ENCODE measurements around the gene GID8. TPM values are rescaled to one million over a fixed set of nuclear protein-coding genes. Genes with fewer than 3 reads are reported as not detected.

The GID8 gene
- total RNA-seq, 2 experiments from 2014 or later, result 29.8 to 36.8 TPM

- peaks cover 11% of the 10 kb centered on the region for H3K4me1 Mint-ChIP-seq
- H3K27ac Mint-ChIP-seq, result no peak overlapping the region
Observed at GRCh38 chr20:62969179-62969760, 31.3 kb downstream of the GID8 start.

GRCh38 chr20:62969939-62970306, 32.0 kb downstream of the GID8 start:
- CTCF ChIA-PET, result interaction anchor here (1.2 to 2.3 kb wide), 4 partner anchors 10 to 69 kb away, joined by 4 to 27 read pairs (median 9); partner anchors contain the start of gene BHLHE23
- H3K27me3 Mint-ChIP-seq, result peaks cover 31% of the 10 kb centered on the region
- DNase-seq (no peak), ATAC-seq (no peak)
- no peak overlapping the region for H3K4me3 Mint-ChIP-seq
- no peaks in the 10 kb centered on the region for H3K36me3 Mint-ChIP-seq
- H3K27ac Mint-ChIP-seq, result no peak overlapping the region
- H3K9me3 Mint-ChIP-seq (ENCODE audit: low read depth), result no peaks in the 10 kb centered on the region
- peaks cover 11% of the 10 kb centered on the region for H3K4me1 Mint-ChIP-seq

More at GRCh38 chr20:62969179-62969760, 31.3 kb downstream of the GID8 start:
- Mint-ChIP-seq H3K36me3 (no peaks in the 10 kb centered on the region), H3K27me3 (peaks cover 25% of the 10 kb centered on the region), H3K9me3 (ENCODE audit: low read depth) (no peaks in the 10 kb centered on the region), H3K4me3 (no peak overlapping the region)
- DNase-seq (no peak), ATAC-seq (no peak)
- CTCF ChIA-PET, result interaction anchor here (1.7 to 2.3 kb wide), 2 partner anchors 39 to 68 kb away, joined by 4 to 10 read pairs; no protein-coding TSS in a partner anchor

- H3K27ac Mint-ChIP-seq, result no peak overlapping the region
- no peaks in the 10 kb centered on the region for H3K9me3 Mint-ChIP-seq (ENCODE audit: low read depth)
- peaks cover 11% of the 10 kb centered on the region for H3K4me1 Mint-ChIP-seq
- H3K27me3 Mint-ChIP-seq, result peaks cover 35% of the 10 kb centered on the region
- ATAC-seq (no peak), DNase-seq (no peak)
- no peak overlapping the region for H3K4me3 Mint-ChIP-seq
- CTCF ChIA-PET, result interaction anchor here (1.2 to 2.3 kb wide), 5 partner anchors 9 to 83 kb away, joined by 3 to 27 read pairs (median 8); partner anchors contain the start of gene BHLHE23
- H3K36me3 Mint-ChIP-seq, result no peaks in the 10 kb centered on the region
Observed at GRCh38 chr20:62970307-62971210, 32.6 kb downstream of the GID8 start.

GRCh38 chr20:62971211-62971949, 33.4 kb downstream of the GID8 start:
- no peak overlapping the region for H3K4me3 Mint-ChIP-seq
- H3K36me3 Mint-ChIP-seq, result no peaks in the 10 kb centered on the region
- no peaks in the 10 kb centered on the region for H3K9me3 Mint-ChIP-seq (ENCODE audit: low read depth)
- DNase-seq (no peak), ATAC-seq (no peak)
- CTCF ChIA-PET, result interaction anchor here (1.2 to 2.3 kb wide), 8 partner anchors 8 to 82 kb away, joined by 3 to 27 read pairs (median 9); partner anchors contain the start of genes BHLHE23 and SLC17A9
- H3K27me3 Mint-ChIP-seq, result peaks cover 42% of the 10 kb centered on the region
- peaks cover 11% of the 10 kb centered on the region for H3K4me1 Mint-ChIP-seq
- no peak overlapping the region for H3K27ac Mint-ChIP-seq

GRCh38 chr20:62971950-62972844, 34.2 kb downstream of the GID8 start:
- Mint-ChIP-seq H3K4me3 (no peak overlapping the region), H3K36me3 (no peaks in the 10 kb centered on the region), H3K27me3 (peaks cover 47% of the 10 kb centered on the region), H3K27ac (no peak overlapping the region), H3K9me3 (ENCODE audit: low read depth) (no peaks in the 10 kb centered on the region), H3K4me1 (peaks cover 12% of the 10 kb centered on the region)
- CTCF ChIA-PET, result interaction anchor here (0.6 to 1.8 kb wide), 32 partner anchors 8 to 446 kb away, joined by 3 to 18 read pairs (median 4); partner anchors contain the start of genes SLC17A9 and TCFL5
- DNase-seq (peak; percentile 90), ATAC-seq (peak; percentile 98)

GRCh38 chr20:62972845-62973745, 35.1 kb downstream of the GID8 start:
- Mint-ChIP-seq H3K9me3 (ENCODE audit: low read depth) (no peaks in the 10 kb centered on the region), H3K27me3 (peaks cover 54% of the 10 kb centered on the region), H3K36me3 (no peaks in the 10 kb centered on the region), H3K4me1 (peaks cover 21% of the 10 kb centered on the region), H3K4me3 (no peak overlapping the region), H3K27ac (no peak overlapping the region)
- ATAC-seq (no peak), DNase-seq (no peak)
- CTCF ChIA-PET, result interaction anchor here (0.6 to 1.8 kb wide), 32 partner anchors 8 to 447 kb away, joined by 3 to 18 read pairs (median 4); partner anchors contain the start of genes SLC17A9 and TCFL5

GRCh38 chr20:62975251-62975760, 37.4 kb downstream of the GID8 start:
- no peak for DNase-seq
- H3K4me3 Mint-ChIP-seq, result no peak overlapping the region
- CTCF ChIA-PET, result no interaction called here
- H3K27me3 Mint-ChIP-seq, result peaks cover 72% of the 10 kb centered on the region
- H3K27ac Mint-ChIP-seq, result no peak overlapping the region
- peaks cover 30% of the 10 kb centered on the region for H3K4me1 Mint-ChIP-seq
- no peaks in the 10 kb centered on the region for H3K9me3 Mint-ChIP-seq (ENCODE audit: low read depth)
- no peaks in the 10 kb centered on the region for H3K36me3 Mint-ChIP-seq
- no peak for ATAC-seq

GRCh38 chr20:62975812-62976508, 38.0 kb downstream of the GID8 start:
- no peaks in the 10 kb centered on the region for H3K36me3 Mint-ChIP-seq
- CTCF ChIA-PET, result no interaction called here
- ATAC-seq (no peak), DNase-seq (no peak)
- H3K27me3 Mint-ChIP-seq, result peaks cover 77% of the 10 kb centered on the region
- no peak overlapping the region for H3K4me3 Mint-ChIP-seq
- H3K9me3 Mint-ChIP-seq (ENCODE audit: low read depth), result no peaks in the 10 kb centered on the region
- H3K4me1 Mint-ChIP-seq, result peaks cover 33% of the 10 kb centered on the region
- H3K27ac Mint-ChIP-seq, result no peak overlapping the region

GRCh38 chr20:62976886-62977285, 38.9 kb downstream of the GID8 start:
- H3K36me3 Mint-ChIP-seq, result no peaks in the 10 kb centered on the region
- no peaks in the 10 kb centered on the region for H3K9me3 Mint-ChIP-seq (ENCODE audit: low read depth)
- peaks cover 78% of the 10 kb centered on the region for H3K27me3 Mint-ChIP-seq
- H3K4me3 Mint-ChIP-seq, result no peak overlapping the region
- no peak overlapping the region for H3K27ac Mint-ChIP-seq
- CTCF ChIA-PET, result interaction anchor here (0.9 to 1.1 kb wide), 2 partner anchors 15 to 19 kb away, joined by 3 read pairs; no protein-coding TSS in a partner anchor
- ATAC-seq (no peak), DNase-seq (no peak)
- H3K4me1 Mint-ChIP-seq, result peaks cover 37% of the 10 kb centered on the region

- Mint-ChIP-seq H3K4me3 (peak overlapping the region; percentile 26), H3K36me3 (no peaks in the 10 kb centered on the region), H3K4me1 (peaks cover 37% of the 10 kb centered on the region), H3K27me3 (peaks cover 80% of the 10 kb centered on the region), H3K9me3 (ENCODE audit: low read depth) (no peaks in the 10 kb centered on the region), H3K27ac (peak overlapping the region; percentile 61)
- peak; percentile 82 for DNase-seq
- CTCF ChIA-PET, result interaction anchor here (0.8 to 2.9 kb wide), 4 partner anchors 7 to 23 kb away, joined by 3 to 8 read pairs (median 3); no protein-coding TSS in a partner anchor
- ATAC-seq, result peak; percentile 77
Observed at GRCh38 chr20:62977613-62978560, 39.9 kb downstream of the GID8 start.
